ENCODE measurements around the gene LDHB.
"Not testable (repeated sequence)": the region's sequence is repeated elsewhere in the genome, so short reads cannot be mapped to it uniquely, and the experiment has no call there.

The LDHB gene

DNA sequence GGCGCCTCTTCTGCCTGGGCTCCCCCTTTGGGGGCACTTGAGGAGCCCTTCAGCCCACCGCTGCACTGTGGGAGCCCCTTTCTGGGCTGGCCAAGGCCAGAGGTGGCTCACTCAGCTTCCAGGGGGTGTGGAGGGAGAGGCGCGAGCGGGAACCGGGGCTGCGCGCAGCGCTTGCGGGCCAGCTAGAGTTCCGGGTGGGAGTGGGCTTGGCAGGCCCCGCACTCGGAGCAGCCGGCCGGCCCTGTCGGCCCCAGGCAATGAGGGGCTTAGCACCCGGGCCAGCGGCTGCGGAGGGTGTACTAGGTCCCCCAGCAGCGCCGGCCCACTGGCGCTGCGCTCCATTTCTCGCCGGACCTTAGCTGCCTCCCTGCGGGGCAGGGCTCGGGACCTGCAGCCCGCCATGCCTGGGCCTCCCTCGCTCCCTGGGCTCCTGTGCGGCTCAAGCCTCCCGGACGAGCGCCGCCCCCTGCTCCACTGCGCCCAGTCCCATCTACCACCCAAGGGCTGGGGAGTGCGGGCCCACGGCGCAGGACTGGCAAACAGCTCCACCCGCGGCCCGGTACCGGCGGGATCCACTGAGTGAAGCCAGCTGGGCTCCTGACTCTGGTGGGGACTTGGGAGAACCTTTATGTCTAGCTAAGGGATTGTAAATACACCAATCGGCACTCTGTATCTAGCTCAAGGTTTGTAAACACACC, 3.9 kb upstream of the LDHB start:
- not testable (repeated sequence) for DNase-seq (ENCODE audit: low read depth, low spot score)

- no peak for DNase-seq (ENCODE audit: low read depth, low spot score)
Measured at GRCh38 chr12:21659383-21659782, 1.7 kb upstream of the LDHB start.

GRCh38 chr12:21656905-21657325, 727 bp downstream of the LDHB start:
- no peak for DNase-seq (ENCODE audit: low read depth, low spot score)

DNA sequence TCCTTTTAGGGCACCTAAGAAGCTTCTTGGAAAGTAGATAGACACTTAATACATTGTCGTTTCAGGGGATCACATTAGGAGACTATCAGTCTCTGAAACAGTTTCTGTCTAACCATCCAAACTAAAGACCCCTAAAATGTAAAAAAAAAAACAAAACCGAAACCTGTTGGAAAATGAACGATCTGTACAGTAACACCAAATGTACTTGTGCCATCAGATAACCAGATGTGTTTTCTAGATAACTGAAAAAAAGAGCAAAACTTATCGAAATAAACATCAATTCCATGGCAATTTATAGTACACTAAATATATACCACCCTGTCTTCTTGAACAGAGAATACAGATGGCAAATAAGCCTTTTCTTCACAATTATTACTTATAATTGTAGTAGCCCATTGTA, 2.1 kb downstream of the LDHB start:
- DNase-seq (ENCODE audit: low read depth, low spot score) = no peak

DNA sequence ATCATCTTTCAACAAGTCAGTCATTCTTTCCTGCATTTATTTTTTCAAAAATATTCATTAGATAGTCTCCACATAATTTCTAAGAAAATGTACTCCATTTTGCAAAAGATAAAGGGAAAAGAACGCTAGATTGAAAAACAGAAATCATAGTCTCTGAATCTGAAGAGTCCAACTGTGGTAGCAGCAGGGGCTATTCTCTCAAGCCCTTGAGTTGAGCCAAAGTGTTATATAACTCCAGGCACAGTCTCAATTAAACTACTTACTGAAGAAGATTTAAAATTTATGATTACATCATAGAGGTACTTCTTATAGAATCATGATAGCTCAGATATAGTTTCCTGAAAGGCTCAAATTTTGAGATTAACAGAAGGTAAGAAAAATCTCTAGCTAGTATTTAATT, 5.8 kb downstream of the LDHB start:
- no peak for DNase-seq (ENCODE audit: low read depth, low spot score)

- no peak for DNase-seq (ENCODE audit: low read depth, low spot score)
Measured at GRCh38 chr12:21650997-21651396, 6.6 kb downstream of the LDHB start.

DNA sequence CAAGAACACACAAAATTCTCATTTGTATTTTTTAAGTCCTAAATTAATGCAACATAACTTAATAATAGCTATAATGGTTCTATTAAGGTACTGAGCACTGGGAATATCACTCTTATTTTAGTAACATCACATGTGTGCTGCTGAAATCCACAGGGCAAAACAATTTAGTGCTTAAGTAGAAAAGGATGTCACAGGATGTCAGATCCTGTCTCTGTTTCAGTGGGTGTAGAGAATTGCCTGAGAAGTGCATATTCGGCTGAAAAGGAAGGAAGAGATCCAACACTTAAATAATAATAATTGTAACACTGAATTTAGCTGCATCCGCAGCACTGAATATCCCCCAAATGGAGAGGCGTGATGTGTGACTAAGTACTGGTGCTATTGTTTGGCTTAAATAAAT, 8.6 kb downstream of the LDHB start:
- no peak for DNase-seq (ENCODE audit: low read depth, low spot score)

GRCh38 chr12:21648378-21648777, 9.3 kb downstream of the LDHB start:
- no peak for DNase-seq (ENCODE audit: low read depth, low spot score)

- no peak for DNase-seq (ENCODE audit: low read depth, low spot score)
Measured at GRCh38 chr12:21647179-21647578, 10.5 kb downstream of the LDHB start.

DNA sequence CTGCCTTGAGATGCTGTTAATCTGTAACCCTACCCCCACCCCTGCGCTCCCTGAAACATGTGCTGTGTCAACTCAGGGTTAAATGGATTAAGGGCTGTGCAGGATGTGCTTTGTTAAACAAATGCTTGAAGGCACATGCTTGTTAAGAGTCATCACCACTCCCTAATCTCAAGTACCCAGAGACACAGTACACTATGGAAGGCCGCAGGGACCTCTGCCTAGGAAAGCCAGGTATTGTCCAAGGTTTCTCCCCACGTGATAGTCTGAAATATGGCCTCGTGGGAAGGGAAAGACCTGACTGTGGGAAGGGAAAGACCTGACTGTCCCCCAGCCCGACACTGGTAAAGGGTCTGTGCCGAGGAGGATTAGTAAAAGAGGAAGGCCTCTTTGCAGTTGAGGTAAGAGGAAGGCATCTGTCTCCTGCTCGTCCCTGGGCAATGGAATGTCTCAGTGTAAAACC, 12.6 kb downstream of the LDHB start:
- DNase-seq (ENCODE audit: low read depth, low spot score) = not testable (repeated sequence)

GRCh38 chr12:21644516-21644915, 13.1 kb downstream of the LDHB start:
- no peak for DNase-seq (ENCODE audit: low read depth, low spot score)

DNA sequence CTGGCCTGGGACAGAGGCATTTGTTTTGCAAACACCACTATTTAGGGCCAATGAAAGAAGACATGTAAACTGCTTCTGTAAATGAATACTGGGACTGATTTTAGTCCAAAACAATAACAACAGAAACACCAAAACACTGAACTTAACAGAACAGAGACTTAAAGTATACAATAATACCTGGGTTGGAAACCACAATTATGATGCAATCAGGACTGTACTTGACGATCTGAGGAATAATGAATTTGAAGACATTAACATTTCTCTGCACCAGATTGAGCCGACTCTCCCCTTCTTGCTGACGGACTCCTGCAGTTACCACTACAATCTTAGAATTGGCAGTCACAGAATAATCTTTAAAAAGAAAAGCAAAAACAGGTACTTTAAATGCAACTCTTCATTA, 13.9 kb downstream of the LDHB start:
- DNase-seq (ENCODE audit: low read depth, low spot score) = no peak

- DNase-seq (ENCODE audit: low read depth, low spot score) = no peak
Measured at GRCh38 chr12:21642707-21643389, 14.8 kb downstream of the LDHB start.

DNA sequence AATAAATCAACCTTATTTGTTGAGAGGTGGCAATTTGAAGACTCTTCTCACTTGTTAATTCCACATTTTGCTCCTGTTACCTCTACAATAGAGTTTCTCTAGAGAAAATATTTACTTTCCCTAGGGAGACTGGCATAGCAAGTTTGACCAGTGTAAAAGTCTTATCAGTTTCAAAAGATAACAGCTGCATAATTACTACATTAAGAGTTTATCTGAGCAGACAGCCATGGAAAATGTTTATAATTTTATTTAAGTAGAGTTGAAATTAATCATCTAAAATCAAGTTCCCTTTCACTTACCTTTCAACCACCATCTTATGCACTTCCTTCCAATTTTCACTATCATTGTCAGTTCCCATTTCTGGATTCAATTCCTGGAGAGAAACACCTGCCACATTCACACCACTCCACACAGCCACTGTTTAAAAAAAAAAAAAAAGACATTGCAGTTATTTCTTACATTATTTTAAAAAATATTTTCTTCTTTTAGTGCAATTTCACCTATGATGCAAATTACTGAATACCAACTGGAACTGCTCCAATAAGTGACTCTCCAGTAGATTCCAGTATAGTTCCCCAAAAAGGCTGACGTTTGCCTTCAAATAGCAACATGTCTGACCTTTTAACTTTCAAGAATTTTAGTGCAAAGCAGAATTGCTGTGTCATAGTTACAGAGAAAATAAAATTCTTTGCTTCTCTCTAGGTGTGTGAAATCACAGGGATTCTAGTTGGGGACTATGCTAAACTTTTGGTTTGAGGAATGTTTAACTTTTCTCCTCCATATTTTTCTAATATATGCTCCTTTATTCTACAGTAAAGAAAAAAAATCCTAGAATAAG, 19.4 kb downstream of the LDHB start:
- no peak for DNase-seq (ENCODE audit: low read depth, low spot score)

- no peak for DNase-seq (ENCODE audit: low read depth, low spot score)
Measured at GRCh38 chr12:21634245-21634644, 23.4 kb downstream of the LDHB start.

DNA sequence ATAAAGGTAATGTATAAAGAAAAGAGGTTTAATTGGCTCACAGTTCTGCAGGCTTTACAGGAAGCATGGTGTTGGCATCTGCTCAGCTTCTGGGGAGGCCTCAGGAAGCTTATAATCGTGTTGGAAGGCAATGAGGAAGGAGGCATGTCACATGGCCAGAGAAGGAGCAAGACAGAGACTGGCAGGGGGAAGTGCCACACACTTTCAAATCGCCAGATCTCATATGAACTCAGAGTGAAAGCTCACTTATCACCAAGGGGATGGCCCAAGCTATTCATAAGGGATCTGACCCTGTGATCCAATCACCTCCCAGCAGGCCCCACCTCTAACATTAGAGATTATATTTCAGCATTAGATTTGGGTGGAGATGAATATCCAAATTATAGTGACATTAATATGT, 26.3 kb downstream of the LDHB start:
- no peak for DNase-seq (ENCODE audit: low read depth, low spot score)

DNA sequence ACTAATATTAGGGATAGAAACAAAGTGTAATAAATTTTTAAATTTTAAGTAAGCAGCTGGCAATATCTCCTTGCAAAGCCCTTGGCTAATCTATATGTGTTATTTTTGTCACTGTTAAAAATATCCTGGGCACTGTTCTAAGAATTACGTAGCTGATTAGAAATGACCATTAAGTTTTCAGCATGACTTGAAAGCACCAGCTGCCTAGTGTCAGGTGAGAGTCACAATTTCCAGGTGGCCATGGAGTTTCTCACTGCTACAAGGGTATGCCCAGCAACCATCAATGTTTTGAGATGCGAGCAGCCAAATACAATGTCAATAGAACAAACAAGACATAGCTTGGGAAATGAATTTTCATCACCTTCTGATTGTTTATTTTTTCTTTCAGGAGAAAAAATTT, 29.7 kb downstream of the LDHB start:
- DNase-seq (ENCODE audit: low read depth, low spot score) = no peak

- DNase-seq (ENCODE audit: low read depth, low spot score) = no peak
Measured at GRCh38 chr12:21618566-21618965, 39.1 kb downstream of the LDHB start.

DNA sequence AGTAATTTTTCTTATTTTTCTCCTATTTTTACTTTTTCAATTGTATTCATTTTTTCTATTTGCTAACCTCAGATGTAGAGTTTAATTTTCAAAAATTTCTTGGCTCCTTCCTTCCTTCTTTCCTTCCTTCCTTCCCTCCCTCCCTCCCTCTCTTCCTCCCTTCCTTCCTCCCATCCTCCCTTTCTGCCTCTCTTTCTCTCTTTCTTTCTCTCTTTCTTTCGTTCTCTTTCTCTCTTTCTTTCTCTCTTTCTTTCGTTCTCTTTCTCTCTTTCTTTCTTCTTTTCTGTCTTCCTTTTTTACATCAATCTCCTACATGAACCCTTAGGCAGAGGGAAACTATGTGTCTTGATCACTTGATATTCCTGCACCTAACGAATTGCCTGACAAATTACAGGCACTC, 40.6 kb downstream of the LDHB start:
- DNase-seq (ENCODE audit: low read depth, low spot score) = no peak

GRCh38 chr12:21615431-21615830, 42.2 kb downstream of the LDHB start:
- DNase-seq (ENCODE audit: low read depth, low spot score) = no peak

- no peak for DNase-seq (ENCODE audit: low read depth, low spot score)
Measured at GRCh38 chr12:21614506-21614905, 43.1 kb downstream of the LDHB start.

GRCh38 chr12:21613931-21614330, 43.7 kb downstream of the LDHB start:
- DNase-seq (ENCODE audit: low read depth, low spot score) = no peak

DNA sequence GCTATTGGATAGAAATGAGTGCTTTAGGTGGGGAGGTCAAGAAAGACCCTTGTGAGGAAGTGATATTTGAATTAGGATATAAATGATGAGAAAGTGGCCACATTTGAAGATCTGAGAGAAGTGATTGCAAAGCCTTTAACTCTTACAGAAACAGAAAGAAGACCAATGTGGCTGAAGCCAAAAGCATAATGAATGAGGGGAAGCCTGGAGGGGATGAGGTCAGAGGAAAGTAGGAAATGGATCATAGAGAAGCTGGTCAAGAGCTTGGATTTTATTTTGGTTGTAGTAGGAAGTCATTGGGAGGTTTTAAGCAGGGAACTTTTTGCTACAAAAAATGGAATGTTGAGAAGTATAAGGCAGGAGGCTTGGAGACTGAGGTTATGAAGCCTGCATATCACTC, 49.4 kb downstream of the LDHB start:
- DNase-seq (ENCODE audit: low read depth, low spot score) = no peak

Measured in activated CD4-positive, CD25-positive, alpha-beta regulatory T cell treated with anti-CD3 and anti-CD28 coated beads, Interleukin-2, amount 50 U/mL, for 16 hours (primary cell).